ENCODE measurements around the gene PER1. TPM values are rescaled to one million over a fixed set of nuclear protein-coding genes. Genes with fewer than 3 reads are reported as not detected.

PER1 gene
- total and polyA plus RNA-seq, 2 of the 13 experiments (the other 11 are each of a cell fraction or from before 2014, with no cell fraction given): 2.6 to 3.6 TPM

- TF ChIP-seq ZNF318 (CRISPR knock-in tag; IDR thresholded peaks at IDR 0.05) (0 out of 2 replicates have a peak, but pooled peaks have one; percentile 36), KDM1A (CRISPR knock-in tag; IDR thresholded peaks at IDR 0.05) (peak; percentile 39; the same call in 1 of the 2 replicates), EP300 (IDR thresholded peaks at IDR 0.05; ENCODE audit: low read depth in 2 of 2, low read length in 2 of 2) (no peak), EP300 (CRISPR knock-in tag; IDR thresholded peaks at IDR 0.05; ENCODE audit: borderline replicate concordance) (no peak), NCOA2 (CRISPR knock-in tag; IDR thresholded peaks at IDR 0.05) (peak; percentile 16; the same call in 1 of the 2 replicates), ARID3A (IDR thresholded peaks at IDR 0.05; ENCODE audit: low read depth, low read length) (peak; percentile 74), CBX1 (IDR thresholded peaks at IDR 0.05; ENCODE audit: low read depth) (peak; percentile 36), MAZ (IDR thresholded peaks at IDR 0.05; ENCODE audit: borderline replicate concordance, low read depth, low read length) (no peak), MAZ (CRISPR knock-in tag; IDR thresholded peaks at IDR 0.05; ENCODE audit: low read depth) (peak; percentile 61; the same call in 1 of the 2 replicates), MIER3 (CRISPR knock-in tag; IDR thresholded peaks at IDR 0.05; ENCODE audit: borderline replicate concordance) (peak; percentile 69; the same call in 1 of the 2 replicates), SMAD3 (CRISPR knock-in tag; IDR thresholded peaks at IDR 0.05) (0 out of 2 replicates have a peak, but pooled peaks have one; percentile 30), PRPF4 (IDR thresholded peaks at IDR 0.05; ENCODE audit: low read depth, low read length, poor library complexity, severe bottlenecking) (peak; percentile 88)
- TF ChIP-seq, protein P1, sequence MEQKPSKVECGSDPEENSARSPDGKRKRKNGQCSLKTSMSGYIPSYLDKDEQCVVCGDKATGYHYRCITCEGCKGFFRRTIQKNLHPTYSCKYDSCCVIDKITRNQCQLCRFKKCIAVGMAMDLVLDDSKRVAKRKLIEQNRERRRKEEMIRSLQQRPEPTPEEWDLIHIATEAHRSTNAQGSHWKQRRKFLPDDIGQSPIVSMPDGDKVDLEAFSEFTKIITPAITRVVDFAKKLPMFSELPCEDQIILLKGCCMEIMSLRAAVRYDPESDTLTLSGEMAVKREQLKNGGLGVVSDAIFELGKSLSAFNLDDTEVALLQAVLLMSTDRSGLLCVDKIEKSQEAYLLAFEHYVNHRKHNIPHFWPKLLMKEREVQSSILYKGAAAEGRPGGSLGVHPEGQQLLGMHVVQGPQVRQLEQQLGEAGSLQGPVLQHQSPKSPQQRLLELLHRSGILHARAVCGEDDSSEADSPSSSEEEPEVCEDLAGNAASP (CRISPR knock-in tag; IDR thresholded peaks at IDR 0.05; ENCODE audit: borderline replicate concordance): 0 out of 2 replicates have a peak, but pooled peaks have one; percentile 26
- TF ChIP-seq, protein P2, sequence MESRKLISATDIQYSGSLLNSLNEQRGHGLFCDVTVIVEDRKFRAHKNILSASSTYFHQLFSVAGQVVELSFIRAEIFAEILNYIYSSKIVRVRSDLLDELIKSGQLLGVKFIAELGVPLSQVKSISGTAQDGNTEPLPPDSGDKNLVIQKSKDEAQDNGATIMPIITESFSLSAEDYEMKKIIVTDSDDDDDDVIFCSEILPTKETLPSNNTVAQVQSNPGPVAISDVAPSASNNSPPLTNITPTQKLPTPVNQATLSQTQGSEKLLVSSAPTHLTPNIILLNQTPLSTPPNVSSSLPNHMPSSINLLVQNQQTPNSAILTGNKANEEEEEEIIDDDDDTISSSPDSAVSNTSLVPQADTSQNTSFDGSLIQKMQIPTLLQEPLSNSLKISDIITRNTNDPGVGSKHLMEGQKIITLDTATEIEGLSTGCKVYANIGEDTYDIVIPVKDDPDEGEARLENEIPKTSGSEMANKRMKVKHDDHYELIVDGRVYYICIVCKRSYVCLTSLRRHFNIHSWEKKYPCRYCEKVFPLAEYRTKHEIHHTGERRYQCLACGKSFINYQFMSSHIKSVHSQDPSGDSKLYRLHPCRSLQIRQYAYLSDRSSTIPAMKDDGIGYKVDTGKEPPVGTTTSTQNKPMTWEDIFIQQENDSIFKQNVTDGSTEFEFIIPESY (CRISPR knock-in tag; IDR thresholded peaks at IDR 0.05): peak; percentile 48; the same call in 1 of the 2 replicates
These were observed 32.4 kb downstream of the PER1 start (continued) for GRCh38 chr17:8119581-8120519.

Measured in HepG2 (cell line).